Ascending aorta (tissue), 2 donors: ENCODE data around the gene JDP2. TPM values are rescaled to one million over a fixed set of nuclear protein-coding genes. Genes with fewer than 3 reads are reported as not detected.
A peak's percentile ranks its signal among the peaks of the same experiment; 100 is the strongest.

Experiments used
- DNase-seq, 2 donors: peaks; one replicate each; pipeline ENCODE4 v3.0.0-alpha.2; 2019; ENCODE audit warnings: low spot score in 2 of 2
- H3K27ac ChIP-seq, 2 donors: fragments of 200-600 bp; sonication (generic); one replicate each; pipeline ENCODE4 v1.5.1; 2016 to 2017; ENCODE audit warnings: mild to moderate bottlenecking in 1 of 2
- H3K27me3 ChIP-seq: fragments of 200-600 bp; sonication (generic); one replicate; pipeline ENCODE4 v1.5.1; 2017
- H3K36me3 ChIP-seq, 2 donors: fragments of 200-600 bp; sonication (generic); one replicate each; pipeline ENCODE4 v1.5.1; 2016
- H3K4me1 ChIP-seq, 2 donors: fragments of 200-600 bp; sonication (generic); one replicate each; pipeline ENCODE4 v1.5.1; 2016 to 2017; ENCODE audit warnings: mild to moderate bottlenecking in 1 of 2
- H3K4me3 ChIP-seq, 2 donors: fragments of 200-600 bp; sonication (generic); one replicate each; pipeline ENCODE4 v1.5.1; 2016 to 2017; ENCODE audit warnings: mild to moderate bottlenecking in 1 of 2
- H3K9me3 ChIP-seq, 2 donors: fragments of 200-600 bp; sonication (generic); one replicate each; pipeline ENCODE4 v1.5.1; 2016
- CTCF ChIP-seq, 3 experiments: fragments of 200-600 bp in 2 of 3; fragments of 450-650 bp in 1 of 3; sonication (generic) in 2 of 3; IDR thresholded peaks; one replicate each; pipeline ENCODE4 v1.5.1; 2016 to 2019; ENCODE audit warnings: antibody characterized with exemption in 3 of 3, mild to moderate bottlenecking in 1 of 3, moderate library complexity in 1 of 3
- intact Hi-C: fragments of 100-400 bp; cut with DNase I; formaldehyde crosslinking; loops from one replicate; pipeline ENCODE4 v1.15.1; 2023
- total RNA-seq: library from RNA; depleted of rRNA; stranded (reverse); fragments of >200 nt; gene quantifications from one replicate; pipeline ENCODE4 v1.1.0, GENCODE V29; 2016

JDP2 gene
- total RNA-seq, 1 donor from 2014 or later, result 213 TPM

GRCh38 chr14:75476274-75476995 lies 48.6 kb downstream of the JDP2 start:
- H3K4me3 ChIP-seq, result no peak overlapping the region
- no peaks in the 10 kb centered on the region for H3K4me1 ChIP-seq
- H3K27ac ChIP-seq, result no peak overlapping the region
- H3K27me3 ChIP-seq, result no peaks in the 10 kb centered on the region
- no peak for DNase-seq
- H3K9me3 ChIP-seq, result no peaks in the 10 kb centered on the region
- no peak for TF ChIP-seq CTCF (IDR thresholded peaks at IDR 0.05)
- intact Hi-C loops, result no loop called here
- H3K36me3 ChIP-seq, result peaks cover 18 to 19% of the 10 kb centered on the region in 2 donors

DNA sequence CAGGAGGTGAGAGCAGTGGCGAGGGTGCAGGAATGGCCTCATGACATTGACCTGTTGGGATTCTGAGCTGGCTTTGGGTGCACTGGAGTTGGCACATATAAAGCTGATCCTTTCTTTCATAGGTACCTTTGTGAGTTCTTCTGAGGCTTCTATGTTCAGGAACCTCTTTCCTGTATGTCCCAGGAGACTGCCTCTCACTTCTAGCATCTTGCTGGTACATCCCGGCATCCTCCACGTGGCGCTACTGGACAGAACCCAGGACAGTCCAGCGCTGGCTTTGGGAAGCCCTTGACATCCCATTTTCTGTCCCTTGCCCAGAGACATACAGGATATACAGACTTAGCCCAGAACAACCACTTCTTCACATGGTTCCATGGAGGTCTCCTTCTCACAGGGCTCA lies 50.1 kb downstream of the JDP2 start:
- intact Hi-C loops, result no loop called here

DNA sequence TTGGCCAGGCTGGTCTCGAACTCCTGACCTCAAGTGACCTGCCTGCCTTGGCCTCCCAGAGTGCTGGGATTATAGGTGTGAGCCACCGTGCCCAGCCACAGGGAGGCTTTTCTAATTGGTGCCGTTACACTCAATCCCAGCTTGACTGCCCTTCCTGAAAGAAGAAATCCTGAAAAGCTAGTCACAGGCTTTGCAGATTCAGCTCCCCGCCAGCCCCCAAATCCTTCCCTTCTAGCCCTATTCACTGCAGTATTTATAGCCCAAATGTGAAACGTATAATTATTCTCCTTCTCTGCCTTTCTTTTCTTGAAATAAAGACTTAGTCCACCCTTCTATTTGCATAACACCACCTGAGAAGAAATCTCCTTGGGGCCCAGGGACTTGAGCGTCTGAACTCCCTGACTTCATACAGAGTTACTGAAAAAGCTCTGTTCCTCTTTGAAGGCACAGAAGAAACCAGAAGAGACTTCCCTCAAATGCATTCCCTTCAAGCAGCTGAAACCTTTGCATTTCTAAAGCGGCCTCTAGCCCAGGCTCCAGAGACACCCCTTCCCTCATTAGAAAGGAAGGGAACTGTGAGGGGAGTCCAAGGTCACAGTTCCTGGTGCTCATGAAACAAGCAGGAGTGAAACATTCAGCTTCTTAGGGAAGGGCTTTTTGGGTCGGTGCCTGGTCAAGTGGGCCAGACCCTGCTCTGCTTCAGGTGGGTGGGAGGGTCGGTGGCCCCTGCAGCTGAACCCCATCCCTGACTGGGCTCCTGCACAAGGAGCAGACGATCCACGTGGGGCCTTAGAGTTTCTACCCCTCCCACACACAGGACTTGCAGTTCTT lies 52.2 kb downstream of the JDP2 start:
- Histone ChIP-seq H3K36me3 (no peaks in the 10 kb centered on the region), H3K4me3 (no peak overlapping the region), H3K4me1 (no peaks in the 10 kb centered on the region), H3K9me3 (no peaks in the 10 kb centered on the region), H3K27ac (no peak overlapping the region), H3K27me3 (no peaks in the 10 kb centered on the region)
- intact Hi-C loops, result no loop called here
- TF ChIP-seq CTCF (IDR thresholded peaks at IDR 0.05), result no peak
- DNase-seq, result peak in 1 of 2 donors; percentile 43

More for the DNA sequence above, 50.1 kb downstream of the JDP2 start:
- TF ChIP-seq CTCF (IDR thresholded peaks at IDR 0.05), result no peak
- no peaks in the 10 kb centered on the region for H3K9me3 ChIP-seq
- no peak overlapping the region for H3K4me3 ChIP-seq
- H3K27me3 ChIP-seq, result no peaks in the 10 kb centered on the region
- no peak for DNase-seq
- H3K4me1 ChIP-seq, result no peaks in the 10 kb centered on the region
- peaks cover 4 to 6% of the 10 kb centered on the region in 2 donors for H3K36me3 ChIP-seq
- no peak overlapping the region for H3K27ac ChIP-seq

GRCh38 chr14:75482366-75482765 lies 54.5 kb downstream of the JDP2 start:
- Histone ChIP-seq H3K4me1 (no peaks in the 10 kb centered on the region), H3K27ac (no peak overlapping the region), H3K27me3 (no peaks in the 10 kb centered on the region), H3K4me3 (no peak overlapping the region), H3K36me3 (no peaks in the 10 kb centered on the region), H3K9me3 (no peaks in the 10 kb centered on the region)
- DNase-seq, result no peak
- TF ChIP-seq CTCF (IDR thresholded peaks at IDR 0.05), result no peak
- intact Hi-C loops, result no loop called here

DNA sequence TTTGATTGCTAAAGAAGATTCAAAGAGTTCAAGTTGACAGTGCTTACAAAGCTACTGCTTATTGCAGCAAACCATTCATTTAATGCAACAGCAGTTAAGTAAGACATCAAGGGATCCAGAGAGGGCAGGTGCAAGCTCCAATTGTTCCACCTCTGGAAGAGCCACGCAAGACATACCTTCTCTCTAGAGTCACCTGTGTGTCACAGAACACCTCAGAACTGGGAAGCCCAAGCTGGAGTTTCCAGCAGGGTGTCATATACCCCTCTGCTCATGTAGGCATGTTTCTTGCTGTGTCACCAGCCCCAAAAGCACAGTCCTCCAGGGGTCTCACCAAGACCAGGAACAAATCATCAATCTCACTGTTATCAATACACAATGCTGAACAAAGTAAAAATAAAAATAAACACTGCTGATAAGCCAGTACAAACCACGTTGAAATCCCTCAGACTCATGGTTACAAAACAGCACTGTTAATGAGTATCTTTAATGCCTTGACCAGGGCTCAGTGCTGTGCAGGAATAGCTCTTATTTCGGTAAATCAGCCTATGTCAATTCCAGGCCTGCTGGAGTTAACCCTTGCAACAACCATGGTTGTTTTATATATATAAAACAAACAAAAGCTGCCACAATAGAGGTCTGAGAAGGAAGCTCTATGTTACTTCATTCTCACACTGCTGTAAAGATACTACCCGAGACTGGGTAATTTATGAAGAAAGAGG lies 57.0 kb downstream of the JDP2 start:
- Histone ChIP-seq H3K9me3 (no peaks in the 10 kb centered on the region), H3K36me3 (no peaks in the 10 kb centered on the region), H3K27ac (no peak overlapping the region), H3K4me3 (no peak overlapping the region), H3K27me3 (no peaks in the 10 kb centered on the region), H3K4me1 (no peaks in the 10 kb centered on the region)
- no peak for TF ChIP-seq CTCF (IDR thresholded peaks at IDR 0.05)
- intact Hi-C loops, result loop anchor here (5.0 kb wide), 2 partner anchors 58 to 353 kb away; partner anchors contain the start of gene JDP2
- DNase-seq, result no peak
